ENCODE results near the gene PARP15.
"Not testable (repeated sequence)": the region's sequence is repeated elsewhere in the genome, so short reads cannot be mapped to it uniquely, and the experiment has no call there.

PARP15 gene

GRCh38 chr3:122577409-122578031 is at the start of gene PARP15:
Gene PARP15, plus strand, starts transcription at chr3:122577650. Its CDS starts 18 bp downstream, at chr3:122577668.
- DNase-seq (ENCODE audit: extremely low read depth in 1 of 2, low read depth in 1 of 2) = no peak

- no peak for DNase-seq (ENCODE audit: extremely low read depth in 1 of 2, low read depth in 1 of 2)
Measured at GRCh38 chr3:122530164-122530563, 47.3 kb upstream of the PARP15 start.

GRCh38 chr3:122533480-122533879 is 44.0 kb upstream of the PARP15 start:
- DNase-seq (ENCODE audit: extremely low read depth in 1 of 2, low read depth in 1 of 2) = no peak

- peak in 1 of 2 donors; percentile 38 for DNase-seq (ENCODE audit: extremely low read depth in 1 of 2, low read depth in 1 of 2)
Measured at GRCh38 chr3:122533931-122534334, 43.5 kb upstream of the PARP15 start.

- DNase-seq (ENCODE audit: extremely low read depth in 1 of 2, low read depth in 1 of 2) = no peak
Measured at GRCh38 chr3:122535964-122536631, 41.4 kb upstream of the PARP15 start.

- DNase-seq (ENCODE audit: extremely low read depth in 1 of 2, low read depth in 1 of 2) = no peak
Measured at GRCh38 chr3:122536632-122537001, 40.8 kb upstream of the PARP15 start.

GRCh38 chr3:122538956-122539490 is 38.4 kb upstream of the PARP15 start:
- no peak for DNase-seq (ENCODE audit: extremely low read depth in 1 of 2, low read depth in 1 of 2)

GRCh38 chr3:122546151-122546550 is 31.3 kb upstream of the PARP15 start:
- DNase-seq (ENCODE audit: extremely low read depth in 1 of 2, low read depth in 1 of 2) = no peak

GRCh38 chr3:122548076-122548475 is 29.4 kb upstream of the PARP15 start:
- no peak for DNase-seq (ENCODE audit: extremely low read depth in 1 of 2, low read depth in 1 of 2)

- DNase-seq (ENCODE audit: extremely low read depth in 1 of 2, low read depth in 1 of 2) = no peak
Measured at GRCh38 chr3:122548619-122549018, 28.8 kb upstream of the PARP15 start.

- DNase-seq (ENCODE audit: extremely low read depth in 1 of 2, low read depth in 1 of 2) = no peak
Measured at GRCh38 chr3:122553171-122553570, 24.3 kb upstream of the PARP15 start.

GRCh38 chr3:122555275-122556071 is 22.0 kb upstream of the PARP15 start:
- no peak for DNase-seq (ENCODE audit: extremely low read depth in 1 of 2, low read depth in 1 of 2)

- DNase-seq (ENCODE audit: extremely low read depth in 1 of 2, low read depth in 1 of 2) = no peak
Measured at GRCh38 chr3:122557356-122557755, 20.1 kb upstream of the PARP15 start.

GRCh38 chr3:122558605-122559004 is 18.8 kb upstream of the PARP15 start:
- no peak for DNase-seq (ENCODE audit: extremely low read depth in 1 of 2, low read depth in 1 of 2)

GRCh38 chr3:122559906-122560305 is 17.5 kb upstream of the PARP15 start:
- DNase-seq (ENCODE audit: extremely low read depth in 1 of 2, low read depth in 1 of 2) = no peak

GRCh38 chr3:122560680-122561079 is 16.8 kb upstream of the PARP15 start:
- DNase-seq (ENCODE audit: extremely low read depth in 1 of 2, low read depth in 1 of 2) = no peak

GRCh38 chr3:122562923-122563716 is 14.3 kb upstream of the PARP15 start:
- no peak for DNase-seq (ENCODE audit: extremely low read depth in 1 of 2, low read depth in 1 of 2)

GRCh38 chr3:122563717-122564025 is 13.8 kb upstream of the PARP15 start:
- DNase-seq (ENCODE audit: extremely low read depth in 1 of 2, low read depth in 1 of 2) = no peak

GRCh38 chr3:122564155-122564912 is 13.1 kb upstream of the PARP15 start, which contains the start of the genes DTX3L and PARP9:
Gene DTX3L, plus strand, starts transcription at chr3:122564338. Its CDS starts 89 bp downstream, at chr3:122564427.
Gene PARP9, minus strand, starts transcription at chr3:122564300. Its CDS starts 4,680 bp downstream, at chr3:122559620.
- DNase-seq (ENCODE audit: extremely low read depth in 1 of 2, low read depth in 1 of 2) = peak; percentile 54 to 62

- not testable (repeated sequence) for DNase-seq (ENCODE audit: extremely low read depth in 1 of 2, low read depth in 1 of 2)
Measured at GRCh38 chr3:122568131-122568530, 9.3 kb upstream of the PARP15 start.
